Keratinocyte (primary cell): Measurements from ENCODE around the gene PSMC3. TPM values are rescaled to one million over a fixed set of nuclear protein-coding genes. Genes with fewer than 3 reads are reported as not detected.

Experiments
- DNase-seq: peaks from one replicate; pipeline ENCODE4 v3.0.0-alpha.2; 2011; ENCODE audit warnings: low read depth, missing footprints, low spot score
- FAIRE-seq: peaks from 2 replicates; lab custom pipeline; 2011; peaks lifted over from hg19 to GRCh38; lab: Jason Lieb, UNC
- H2AFZ ChIP-seq: 2 replicates; pipeline ENCODE4 v1.6.0; 2012; ENCODE audit warnings: low read length, control low read depth, inconsistent platforms; ENCODE audit not compliant: control insufficient read depth
- H3K27ac ChIP-seq: 2 replicates; pipeline ENCODE4 v1.5.1; 2011; ENCODE audit warnings: low read length; ENCODE audit not compliant: control insufficient read depth, insufficient read depth
- H3K27me3 ChIP-seq: 3 replicates; pipeline ENCODE4 v1.6.0; 2011; ENCODE audit warnings: low read length; ENCODE audit not compliant: control insufficient read depth, insufficient read depth; ENCODE audit errors: extremely low read depth
- H3K36me3 ChIP-seq, 2 experiments: 2 replicates in 1 of 2; 3 replicates in 1 of 2; pipeline ENCODE4 v1.5.1; 2011; ENCODE audit warnings: low read length in 2 of 2, mild to moderate bottlenecking in 1 of 2; ENCODE audit not compliant: control insufficient read depth in 2 of 2, insufficient read depth in 2 of 2; ENCODE audit errors: extremely low read depth in 1 of 2
- H3K4me1 ChIP-seq: 3 replicates; pipeline ENCODE4 v1.5.1; 2011; ENCODE audit warnings: low read length; ENCODE audit not compliant: control insufficient read depth, insufficient read depth; ENCODE audit errors: extremely low read depth
- H3K4me2 ChIP-seq: 3 replicates; pipeline ENCODE4 v1.6.0; 2011; ENCODE audit warnings: low read depth, low read length; ENCODE audit not compliant: control insufficient read depth, insufficient read depth; ENCODE audit errors: extremely low read depth
- H3K4me3 ChIP-seq, 3 experiments: fragments of 200-600 bp in 1 of 3; sonication (generic) in 1 of 3; 2 replicates in 2 of 3; 3 replicates in 1 of 3; pipeline ENCODE4 v1.5.1; 2011 to 2016; ENCODE audit warnings: low read length in 3 of 3, mild to moderate bottlenecking in 3 of 3, control low read depth in 2 of 3, inconsistent platforms in 1 of 3, low read depth in 1 of 3, mixed read lengths in 1 of 3, mixed run types in 1 of 3, moderate library complexity in 1 of 3; ENCODE audit not compliant: control insufficient read depth in 2 of 3, insufficient read depth in 2 of 3; ENCODE audit errors: extremely low read depth in 1 of 3
- H3K79me2 ChIP-seq: 2 replicates; pipeline ENCODE4 v1.6.0; 2012; ENCODE audit warnings: low read length; ENCODE audit not compliant: control insufficient read depth, insufficient read depth
- H3K9ac ChIP-seq: 3 replicates; pipeline ENCODE4 v1.6.0; 2011; ENCODE audit warnings: low read length; ENCODE audit not compliant: control insufficient read depth, insufficient read depth; ENCODE audit errors: extremely low read depth
- H3K9me1 ChIP-seq: 3 replicates; pipeline ENCODE4 v1.6.0; 2011; ENCODE audit warnings: low read length; ENCODE audit not compliant: control insufficient read depth, insufficient read depth; ENCODE audit errors: extremely low read depth
- H3K9me3 ChIP-seq: 2 replicates; pipeline ENCODE4 v1.5.1; 2012; ENCODE audit warnings: low read depth, low read length; ENCODE audit not compliant: control insufficient read depth
- H4K20me1 ChIP-seq: 3 replicates; pipeline ENCODE4 v1.6.0; 2011; ENCODE audit warnings: low read length; ENCODE audit not compliant: control insufficient read depth, insufficient read depth; ENCODE audit errors: extremely low read depth
- CTCF ChIP-seq, 3 experiments: IDR thresholded peaks in 1 of 3; conservative IDR thresholded peaks in 1 of 3; optimal IDR thresholded peaks in 1 of 3; 2 replicates in 2 of 3; 3 replicates in 1 of 3; pipeline versions ENCODE3 to v1.5.1; 2011; ENCODE audit warnings: low read length in 3 of 3, mild to moderate bottlenecking in 3 of 3, moderate library complexity in 2 of 3, control low read depth in 1 of 3, inconsistent platforms in 1 of 3; ENCODE audit not compliant: insufficient read depth in 2 of 3; ENCODE audit errors: extremely low read depth in 1 of 3
- EZH2 ChIP-seq: IDR thresholded peaks from one replicate; pipeline ENCODE4 v1.6.1; 2012; ENCODE audit warnings: inconsistent platforms, mild to moderate bottlenecking, low read length, moderate library complexity
- dilution Hi-C: fragments of 300-500 bp; cut with MboI; formaldehyde crosslinking; loops from one replicate; pipeline ENCODE4 v1.7.0; 2020; ENCODE audit warnings: low sequenced_read_pairs; ENCODE audit not compliant: extremely low pct_ligation_motif_present
- polyA plus RNA-seq, 5 experiments: library from polyadenylated mRNA; depleted of rRNA in 3 of 5; stranded (reverse) in 3 of 5; stranded (forward) in 1 of 5; unstranded in 1 of 5; fragments of >200 nt; gene quantifications; 1 replicate in 1 of 5; 2 replicates in 3 of 5; 3 replicates in 1 of 5; pipeline versions ENCODE4 v1.2.1 to v1.2.3, GENCODE V29; 2011 to 2012; ENCODE audit warnings: missing spikeins in 2 of 5, low read depth in 1 of 5, low replicate concordance in 1 of 5

The PSMC3 gene
- polyA plus RNA-seq, 1 donor (not counting 4 experiments of a cell fraction or from before 2014, with no cell fraction given): 172 TPM

GRCh38 chr11:47413351-47413750 is 12.9 kb downstream of the PSMC3 start:
- no peak for FAIRE-seq
- no peaks in the 10 kb centered on the region for H3K27me3 ChIP-seq
- peaks cover 7% of the 10 kb centered on the region for H4K20me1 ChIP-seq
- H3K9ac ChIP-seq: no peak overlapping the region
- H3K79me2 ChIP-seq: peaks cover 29% of the 10 kb centered on the region
- TF ChIP-seq CTCF (optimal IDR thresholded peaks at IDR 0.05 in 1 of 3, IDR thresholded peaks at IDR 0.05 in 1 of 3, conservative IDR thresholded peaks at IDR 0.05 in 1 of 3; ENCODE audit: extremely low read depth in 1 of 3, insufficient read depth in 2 of 3, low read length in 3 of 3) (no peak), EZH2 (no peak)
- H2AFZ ChIP-seq: no peak overlapping the region
- H3K9me3 ChIP-seq: no peaks in the 10 kb centered on the region
- no peak for DNase-seq
- no peak overlapping the region for H3K27ac ChIP-seq
- no peak overlapping the region for H3K4me2 ChIP-seq
- no peak overlapping the region for H3K4me3 ChIP-seq
- dilution Hi-C loops: no loop called here
- H3K9me1 ChIP-seq: no peaks in the 10 kb centered on the region
- peaks cover 33% of the 10 kb centered on the region for H3K4me1 ChIP-seq
- H3K36me3 ChIP-seq: peaks cover 25 to 42% of the 10 kb centered on the region in 2 experiments

GRCh38 chr11:47411884-47412746 is 14.1 kb downstream of the PSMC3 start:
- TF ChIP-seq CTCF (optimal IDR thresholded peaks at IDR 0.05 in 1 of 3, IDR thresholded peaks at IDR 0.05 in 1 of 3, conservative IDR thresholded peaks at IDR 0.05 in 1 of 3; ENCODE audit: extremely low read depth in 1 of 3, insufficient read depth in 2 of 3, low read length in 3 of 3) (peak in 2 of 3 experiments; percentile 58 to 92), EZH2 (no peak)
- dilution Hi-C loops: no loop called here
- Histone ChIP-seq H3K4me2 (no peak overlapping the region), H3K9ac (no peak overlapping the region), H3K9me3 (no peaks in the 10 kb centered on the region), H3K9me1 (no peaks in the 10 kb centered on the region), H3K36me3 (peaks cover 21 to 37% of the 10 kb centered on the region in 2 experiments), H3K4me3 (no peak overlapping the region), H2AFZ (no peak overlapping the region), H3K4me1 (peaks cover 40% of the 10 kb centered on the region), H3K27me3 (no peaks in the 10 kb centered on the region), H3K27ac (no peak overlapping the region), H4K20me1 (peaks cover 7% of the 10 kb centered on the region), H3K79me2 (peaks cover 29% of the 10 kb centered on the region)
- DNase-seq (no peak), FAIRE-seq (no peak)
